ENCODE measurements around the gene CRYGA.

The CRYGA gene, protein sequence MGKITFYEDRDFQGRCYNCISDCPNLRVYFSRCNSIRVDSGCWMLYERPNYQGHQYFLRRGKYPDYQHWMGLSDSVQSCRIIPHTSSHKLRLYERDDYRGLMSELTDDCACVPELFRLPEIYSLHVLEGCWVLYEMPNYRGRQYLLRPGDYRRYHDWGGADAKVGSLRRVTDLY

DNA sequence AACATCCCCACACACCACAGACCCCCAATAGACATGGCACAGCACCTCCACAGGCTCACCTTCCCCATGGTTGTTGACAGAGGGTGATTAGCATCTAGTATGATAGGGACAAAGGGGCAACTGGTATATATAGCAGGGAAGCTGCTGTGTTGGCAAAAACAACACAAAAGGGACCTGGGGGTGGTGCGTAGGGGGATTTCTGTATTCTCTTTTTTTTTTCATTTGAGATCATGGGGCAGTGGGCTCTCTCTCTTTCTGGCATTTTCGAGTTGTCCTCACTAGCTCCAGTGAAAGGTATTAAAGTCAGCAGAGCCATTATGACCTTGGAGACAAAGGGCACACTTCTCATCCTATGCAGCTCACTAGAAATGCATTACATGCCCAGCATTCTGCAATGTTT, at the start of gene CRYGA:
TSS of gene CRYGA (minus strand) at position 101 of the 400 bp plus-strand sequence. CDS start at position 68, 33 bp downstream.
- no peak for DNase-seq

- DNase-seq, result no peak
Observed at GRCh38 chr2:208210688-208211451, 47.5 kb upstream of the CRYGA start.

GRCh38 chr2:208208335-208209085, 45.1 kb upstream of the CRYGA start:
- no peak for DNase-seq

DNA sequence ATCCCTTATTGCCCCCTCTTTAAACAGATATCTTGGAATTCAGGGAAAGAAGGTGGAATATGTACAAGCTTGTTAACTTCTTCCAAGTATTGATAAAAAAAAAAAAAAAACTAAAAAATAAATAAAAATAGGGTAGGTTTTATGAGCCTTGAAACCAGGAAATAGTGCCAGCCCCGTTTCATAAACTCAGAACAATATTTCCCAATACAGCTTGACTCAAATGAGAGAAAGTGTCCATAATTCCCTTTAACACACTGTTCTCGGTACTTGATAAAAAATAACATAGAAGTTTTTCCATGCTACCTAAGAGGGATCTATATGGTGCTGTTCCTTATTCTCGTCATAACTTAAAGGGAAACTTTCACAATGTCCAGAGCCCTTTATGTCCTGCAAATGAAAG, 44.4 kb upstream of the CRYGA start:
- DNase-seq, result no peak

- DNase-seq, result no peak
Observed at GRCh38 chr2:208204166-208204565, 40.8 kb upstream of the CRYGA start.

DNA sequence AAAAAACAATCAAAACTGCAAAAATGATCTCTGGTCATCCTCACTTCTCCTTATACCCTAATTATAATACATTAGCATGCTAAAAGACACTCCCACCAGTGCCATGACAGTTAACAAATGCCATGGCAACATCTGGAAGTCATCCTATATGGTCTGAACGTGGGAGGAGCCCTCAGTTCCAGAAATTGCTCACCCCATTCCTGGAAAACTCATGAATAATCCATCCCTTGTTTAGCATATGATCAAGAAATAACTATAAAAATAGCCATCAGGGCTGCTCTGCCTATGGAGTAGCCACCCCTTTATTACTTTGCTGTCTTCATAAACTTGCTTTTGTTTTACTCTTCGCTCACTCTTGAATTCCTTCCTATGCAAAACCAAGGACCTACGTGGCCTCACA, 32.1 kb upstream of the CRYGA start:
- DNase-seq, result no peak

- no peak for DNase-seq
Observed at GRCh38 chr2:208192611-208193236, 29.3 kb upstream of the CRYGA start.

GRCh38 chr2:208189810-208190503, 26.6 kb upstream of the CRYGA start, which contains the start of gene C2orf80:
C2orf80 (minus strand) TSS chr2:208190030; CDS start chr2:208186986, 3,044 bp downstream.
- DNase-seq, result no peak

GRCh38 chr2:208189069-208189809, 25.9 kb upstream of the CRYGA start:
- DNase-seq, result no peak

DNA sequence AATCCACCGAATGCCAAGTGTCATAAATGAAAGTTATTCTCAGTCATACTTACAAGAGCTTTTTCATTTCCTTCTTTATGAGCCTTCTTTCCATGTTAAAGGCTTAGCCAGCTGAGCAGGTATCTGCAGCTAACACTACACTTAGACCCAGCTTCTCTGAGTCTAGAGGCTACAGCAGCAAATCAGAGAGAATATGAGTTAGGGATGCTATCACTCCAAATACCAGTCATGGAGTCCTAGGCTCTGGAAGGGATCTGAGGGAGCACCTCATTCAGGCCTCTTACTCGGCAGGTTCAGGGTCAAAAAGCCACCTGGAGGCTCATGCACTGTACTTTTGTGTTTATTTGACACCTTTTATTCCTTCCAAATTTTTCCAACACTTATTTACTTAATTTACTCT, 23.5 kb upstream of the CRYGA start:
- DNase-seq, result no peak

GRCh38 chr2:208186465-208186864, 23.1 kb upstream of the CRYGA start:
- DNase-seq, result no peak

DNA sequence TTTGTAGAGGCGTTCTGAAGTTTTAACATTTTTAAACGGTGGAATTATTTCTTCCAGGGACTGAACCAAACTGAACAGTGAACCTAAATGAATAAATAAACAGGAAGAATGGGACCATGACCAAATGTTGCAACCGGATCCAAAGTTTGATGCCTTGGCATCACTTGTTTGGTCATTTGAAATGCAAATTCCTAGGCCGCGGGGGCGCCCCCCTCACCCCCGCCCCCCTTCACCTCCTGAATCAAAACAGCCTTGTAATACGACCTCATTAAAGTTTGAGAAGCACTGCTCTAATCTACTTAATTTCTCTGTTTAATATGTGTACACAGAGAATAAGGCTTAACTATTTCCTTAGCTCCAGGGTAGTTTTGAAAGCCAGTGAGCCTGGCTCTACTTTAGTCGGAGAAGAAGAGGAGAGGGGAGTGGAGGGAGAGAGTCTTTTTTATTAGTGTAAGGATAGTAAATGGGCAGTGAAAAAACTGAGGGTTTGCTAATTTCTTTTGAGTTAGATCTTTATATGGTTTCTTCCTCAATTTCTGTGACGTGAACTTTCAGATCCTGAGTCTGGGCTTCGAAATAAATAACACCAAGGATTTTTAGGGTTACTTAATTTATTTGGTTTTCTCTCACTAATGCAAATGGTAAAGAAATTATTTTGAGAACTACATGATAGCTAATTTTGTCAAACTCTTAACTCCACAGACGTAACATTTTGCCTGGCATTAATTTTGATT, 20.8 kb upstream of the CRYGA start:
- DNase-seq, result no peak

GRCh38 chr2:208183526-208183925, 20.1 kb upstream of the CRYGA start:
- DNase-seq, result no peak

DNA sequence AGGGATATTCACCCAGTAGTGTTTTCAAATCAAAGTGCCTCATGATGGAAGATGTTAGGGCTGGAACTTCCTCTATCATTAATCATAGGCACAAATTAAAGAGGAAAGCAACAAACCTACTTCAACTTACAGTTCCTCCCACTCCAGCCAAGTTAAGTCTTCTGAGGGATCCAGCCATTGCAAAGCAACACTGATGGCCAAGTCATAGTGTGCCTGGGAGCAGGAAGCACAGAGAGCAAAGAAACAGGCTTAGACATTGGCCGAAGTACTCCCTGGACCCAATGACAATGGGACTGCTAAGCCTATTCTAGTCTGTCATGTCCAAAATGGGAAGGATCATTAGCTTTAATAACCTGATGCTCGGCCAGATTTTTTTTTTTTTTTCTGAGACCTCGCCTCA, 19.4 kb upstream of the CRYGA start:
- no peak for DNase-seq

- DNase-seq, result no peak
Observed at GRCh38 chr2:208179028-208179609, 15.7 kb upstream of the CRYGA start.

- no peak for DNase-seq
Observed at GRCh38 chr2:208175840-208176153, 12.4 kb upstream of the CRYGA start.

- DNase-seq, result no peak
Observed at GRCh38 chr2:208175069-208175839, 11.9 kb upstream of the CRYGA start.

DNA sequence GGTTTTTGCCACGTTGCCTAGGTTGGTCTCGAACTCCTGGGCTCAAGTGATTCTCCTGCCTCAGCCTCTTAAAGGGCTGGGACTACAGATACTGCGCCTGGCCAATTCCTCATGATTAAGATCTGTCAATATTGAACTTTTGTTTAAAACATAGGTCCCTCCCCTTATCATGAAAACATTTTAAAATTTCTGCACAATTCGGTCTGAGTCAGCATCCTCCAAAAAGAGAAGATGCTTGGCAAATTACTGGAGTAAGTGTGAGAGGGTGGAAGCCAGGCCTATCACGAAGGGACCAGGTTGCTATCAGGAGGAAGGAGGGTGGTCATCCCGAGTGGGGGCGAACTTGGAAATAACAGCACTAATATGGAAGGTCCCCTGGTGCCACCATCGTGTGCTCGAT, 10.8 kb upstream of the CRYGA start:
- DNase-seq, result no peak

DNA sequence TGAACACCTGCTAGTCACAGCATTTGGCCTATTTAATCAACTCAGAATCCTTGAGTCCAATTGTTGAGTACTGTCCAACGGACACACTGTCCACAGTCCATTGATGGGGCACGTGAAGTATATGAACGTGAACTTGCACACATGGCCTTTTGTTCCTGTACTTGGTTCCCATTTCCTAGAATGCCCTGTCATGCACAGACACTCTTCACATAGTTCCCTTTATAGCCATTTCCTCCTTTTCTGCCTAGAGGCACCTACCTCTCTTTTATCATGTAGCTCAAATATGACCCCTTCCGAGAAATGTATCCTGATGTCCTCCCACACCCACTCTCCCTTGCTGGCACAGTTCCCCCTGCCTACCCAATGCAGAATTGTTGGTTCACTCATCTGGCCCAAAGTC, 8.7 kb upstream of the CRYGA start:
- peak; percentile 35 for DNase-seq
